DND-41 (cell line): ENCODE measurements around the gene SPNS1.

Experiments
- EZH2 ChIP-seq: IDR thresholded peaks from 3 replicates; pipeline ENCODE4 v1.6.1; 2012; ENCODE audit warnings: borderline replicate concordance, low read depth, mild to moderate bottlenecking, moderate library complexity, low read length, inconsistent platforms; ENCODE audit not compliant: severe bottlenecking
- TF ChIP-seq, protein P1 (sequence below): IDR thresholded peaks from 2 replicates; pipeline ENCODE4 v1.5.1; 2012; ENCODE audit warnings: borderline replicate concordance, low read length, moderate library complexity, mild to moderate bottlenecking; ENCODE audit not compliant: poor library complexity, severe bottlenecking; ENCODE audit errors: extremely low read depth

DNA sequence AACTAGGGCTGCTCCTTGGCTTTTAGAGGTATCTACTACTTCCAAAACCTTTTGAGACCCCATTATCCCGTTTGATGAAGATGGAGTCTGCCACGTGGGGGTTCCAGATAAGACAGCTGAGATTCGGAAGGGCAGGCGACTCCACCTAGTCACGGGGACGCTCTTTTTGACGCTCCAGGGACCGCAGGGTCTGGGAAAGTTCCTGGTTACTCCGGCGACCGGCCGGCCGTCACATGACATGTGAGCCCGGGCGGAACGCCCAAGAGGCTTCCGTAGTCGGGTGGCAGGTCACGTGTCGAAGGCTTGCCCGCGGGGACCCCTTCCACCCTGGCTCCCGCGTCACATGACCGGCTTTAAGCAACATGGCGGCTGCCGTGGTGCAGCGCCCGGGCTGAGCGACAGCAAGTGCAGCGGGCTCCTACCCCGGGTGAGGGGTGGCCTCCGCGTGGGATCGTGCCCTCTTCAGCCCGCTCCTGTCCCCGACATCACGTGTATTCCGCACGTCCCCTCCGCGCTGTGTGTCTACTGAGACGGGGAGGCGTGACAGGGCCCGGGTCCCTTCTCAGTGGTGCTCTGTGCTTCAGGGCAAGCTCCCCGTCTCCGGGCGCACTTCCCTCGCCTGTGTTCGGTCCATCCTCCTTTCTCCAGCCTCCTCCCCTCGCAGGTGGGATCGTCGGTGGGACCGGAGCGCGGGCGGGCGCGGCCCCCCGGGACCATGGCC, at the start of gene SPNS1:
- no peak for TF ChIP-seq EZH2
- TF ChIP-seq, protein P1, sequence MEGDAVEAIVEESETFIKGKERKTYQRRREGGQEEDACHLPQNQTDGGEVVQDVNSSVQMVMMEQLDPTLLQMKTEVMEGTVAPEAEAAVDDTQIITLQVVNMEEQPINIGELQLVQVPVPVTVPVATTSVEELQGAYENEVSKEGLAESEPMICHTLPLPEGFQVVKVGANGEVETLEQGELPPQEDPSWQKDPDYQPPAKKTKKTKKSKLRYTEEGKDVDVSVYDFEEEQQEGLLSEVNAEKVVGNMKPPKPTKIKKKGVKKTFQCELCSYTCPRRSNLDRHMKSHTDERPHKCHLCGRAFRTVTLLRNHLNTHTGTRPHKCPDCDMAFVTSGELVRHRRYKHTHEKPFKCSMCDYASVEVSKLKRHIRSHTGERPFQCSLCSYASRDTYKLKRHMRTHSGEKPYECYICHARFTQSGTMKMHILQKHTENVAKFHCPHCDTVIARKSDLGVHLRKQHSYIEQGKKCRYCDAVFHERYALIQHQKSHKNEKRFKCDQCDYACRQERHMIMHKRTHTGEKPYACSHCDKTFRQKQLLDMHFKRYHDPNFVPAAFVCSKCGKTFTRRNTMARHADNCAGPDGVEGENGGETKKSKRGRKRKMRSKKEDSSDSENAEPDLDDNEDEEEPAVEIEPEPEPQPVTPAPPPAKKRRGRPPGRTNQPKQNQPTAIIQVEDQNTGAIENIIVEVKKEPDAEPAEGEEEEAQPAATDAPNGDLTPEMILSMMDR, result no peak
